Hematopoietic multipotent progenitor cell (in vitro differentiated cells): ENCODE measurements around the gene RBPJ. TPM values are rescaled to one million over a fixed set of nuclear protein-coding genes. Genes with fewer than 3 reads are reported as not detected.

Experiments used
- DNase-seq, 3 donors: peaks; one replicate each; pipeline ENCODE4 v3.0.0-alpha.2; 2011 to 2015; ENCODE audit warnings: low read depth in 2 of 3, low spot score in 2 of 3
- total RNA-seq: library from RNA; depleted of rRNA; stranded (reverse); fragments of >200 nt; gene quantifications from one replicate; pipeline ENCODE4 v1.2.3, GENCODE V29; 2012

RBPJ gene
- total RNA-seq, 1 donor: 31.8 TPM

- no peak for DNase-seq
These were observed 91.9 kb downstream of the RBPJ start for GRCh38 chr4:26412381-26413372.

- DNase-seq: no peak
These were observed 92.8 kb downstream of the RBPJ start for GRCh38 chr4:26413582-26413981.

DNA sequence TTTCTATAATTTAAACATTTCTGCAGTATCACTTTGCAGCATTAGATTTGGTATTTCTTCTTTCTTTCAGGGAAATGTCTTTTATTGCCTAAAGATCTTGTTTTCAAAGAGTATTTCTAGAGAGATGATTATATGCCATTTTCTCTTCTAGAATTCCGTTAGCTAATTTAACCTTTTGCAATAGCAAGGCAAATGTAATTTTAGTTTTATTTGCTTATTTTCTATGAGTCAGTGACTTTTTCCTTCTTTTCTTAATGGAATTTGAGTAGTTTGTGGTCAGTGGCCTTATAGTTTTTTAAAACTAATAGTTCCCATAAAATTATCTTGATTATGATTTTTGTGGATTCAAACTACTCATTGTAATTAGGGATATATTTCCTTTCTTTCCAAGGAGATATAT is 97.3 kb downstream of the RBPJ start:
- DNase-seq: no peak

- no peak for DNase-seq
These were observed 98.0 kb downstream of the RBPJ start for GRCh38 chr4:26418850-26419249.

- DNase-seq: no peak
These were observed 99.6 kb downstream of the RBPJ start for GRCh38 chr4:26420438-26420837.

DNA sequence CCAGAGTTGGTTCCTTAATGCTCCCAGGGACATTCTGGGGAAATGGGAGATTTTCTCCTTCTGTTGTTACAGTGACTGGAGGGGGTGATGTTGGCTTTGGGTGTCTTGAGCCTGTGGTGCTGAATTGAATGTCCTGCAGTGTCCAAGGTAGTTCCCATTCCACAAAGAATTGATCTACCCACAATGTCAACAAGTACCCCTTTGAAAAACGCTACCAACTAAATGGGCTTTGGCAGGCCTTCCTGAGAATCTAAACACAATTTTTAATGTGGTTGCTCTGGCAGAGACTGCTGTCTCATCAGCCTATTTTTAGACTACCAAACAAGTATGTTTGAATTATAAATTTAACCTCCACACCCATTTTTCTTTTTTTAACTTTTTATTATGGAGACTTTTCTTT is 100.1 kb downstream of the RBPJ start:
- no peak for DNase-seq

- no peak for DNase-seq
These were observed 103.3 kb downstream of the RBPJ start for GRCh38 chr4:26424153-26424552.

- no peak for DNase-seq
These were observed 104.0 kb downstream of the RBPJ start for GRCh38 chr4:26424838-26425237.

DNA sequence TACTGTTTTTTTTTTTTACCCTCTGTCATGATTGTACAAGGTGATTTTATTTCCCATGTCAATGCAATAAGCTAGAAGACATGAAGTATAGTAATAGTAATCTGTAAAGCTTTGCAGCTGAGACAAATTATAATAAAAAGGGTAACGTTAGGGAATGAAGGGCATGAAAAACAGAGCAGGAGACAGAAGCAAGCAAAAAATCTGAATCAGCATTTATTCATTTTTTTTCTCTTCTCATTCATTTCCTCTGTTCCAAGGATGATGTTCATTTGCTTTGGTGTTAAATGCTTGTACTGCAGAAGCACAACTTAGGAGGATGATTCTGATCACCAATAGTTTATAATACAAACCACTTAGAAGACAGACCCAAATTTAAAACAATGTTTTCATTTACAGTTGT is 105.1 kb downstream of the RBPJ start:
- DNase-seq: no peak

- DNase-seq: no peak
These were observed 106.1 kb downstream of the RBPJ start for GRCh38 chr4:26426892-26427291.

GRCh38 chr4:26429910-26430309 is 109.1 kb downstream of the RBPJ start:
- no peak for DNase-seq

DNA sequence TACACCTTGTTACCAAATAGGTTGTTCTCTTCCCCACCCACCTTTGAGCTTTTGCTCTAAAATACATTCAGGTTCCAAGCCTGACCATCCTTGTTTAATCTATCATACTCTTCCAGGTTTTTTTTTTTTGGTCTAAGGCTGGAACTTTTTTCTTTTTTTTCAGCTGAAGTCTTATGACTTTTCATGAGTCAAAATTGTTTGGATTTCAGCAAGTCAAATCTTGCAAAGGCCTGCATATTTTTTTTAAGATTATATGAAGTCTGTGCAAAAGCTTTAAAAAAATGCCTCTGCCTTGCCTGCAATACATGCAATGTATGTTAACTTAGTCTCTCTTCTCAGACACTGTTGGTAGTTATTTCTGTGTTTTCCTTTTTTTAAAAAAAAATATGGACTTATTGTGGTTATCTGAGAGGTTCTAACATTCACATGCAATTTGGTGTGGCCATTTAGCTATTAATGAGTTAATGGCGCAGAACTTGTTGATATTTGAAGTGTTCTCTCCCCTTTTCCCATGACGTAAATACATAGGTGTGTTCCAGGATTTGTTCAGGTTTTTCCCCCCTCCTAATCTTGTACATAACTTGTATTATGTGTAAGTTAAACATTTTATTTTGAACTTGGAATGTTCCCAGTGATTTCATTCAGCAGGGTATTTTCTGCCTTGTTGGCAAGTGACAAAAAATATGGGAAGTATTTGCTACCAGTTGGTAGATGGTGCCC is 110.8 kb downstream of the RBPJ start:
- no peak for DNase-seq

GRCh38 chr4:26432419-26432818 is 111.6 kb downstream of the RBPJ start:
- DNase-seq: no peak

GRCh38 chr4:26433556-26433955 is 112.7 kb downstream of the RBPJ start:
- DNase-seq: no peak

DNA sequence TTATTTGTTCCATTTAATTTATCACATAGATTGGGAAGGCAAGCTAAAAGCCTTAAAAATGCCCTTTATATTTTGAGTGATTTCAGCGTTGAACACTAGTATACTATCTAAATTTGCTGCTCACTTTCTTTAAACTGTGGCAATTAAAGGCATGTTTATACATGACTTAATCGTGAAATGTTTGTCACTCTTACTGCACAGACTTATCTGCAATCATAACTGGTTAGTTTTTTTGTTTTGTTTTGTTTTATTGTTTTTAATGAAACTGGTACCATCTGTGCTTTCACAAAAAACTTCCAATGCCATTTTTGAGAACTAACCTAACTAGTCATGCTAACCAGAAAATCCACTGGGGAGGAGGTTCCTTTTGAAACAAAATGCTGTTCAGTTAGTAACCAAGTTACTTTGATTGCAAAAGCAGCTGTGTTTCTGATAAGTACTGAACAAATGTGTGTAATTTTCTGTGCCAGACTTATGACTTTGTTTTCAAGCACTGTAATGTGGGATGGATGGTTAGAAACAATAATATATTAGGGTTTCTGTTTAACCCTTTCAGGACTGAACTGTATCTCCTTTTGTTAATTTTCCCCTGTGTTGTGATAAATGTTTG is 113.3 kb downstream of the RBPJ start:
- no peak for DNase-seq

DNA sequence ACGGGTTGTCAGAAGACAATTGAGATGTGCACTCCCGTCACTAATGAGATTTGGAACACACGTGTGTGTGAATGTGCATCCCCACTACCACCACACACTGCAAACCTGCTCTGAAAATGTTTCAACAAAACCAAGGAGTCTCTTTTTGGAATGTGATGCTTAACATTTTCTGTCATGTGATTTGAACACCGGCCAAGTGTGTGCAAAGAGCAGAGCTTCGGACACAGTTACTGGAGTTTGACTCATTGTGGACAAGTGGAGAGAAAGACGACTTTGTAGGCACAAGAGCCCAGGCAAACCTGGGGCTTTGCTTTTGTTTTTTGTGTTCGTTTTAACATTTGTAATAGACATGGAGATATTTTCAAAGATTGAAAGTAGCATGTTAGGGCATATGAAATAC is 120.3 kb downstream of the RBPJ start:
- DNase-seq: no peak

GRCh38 chr4:26441771-26442170 is 121.0 kb downstream of the RBPJ start:
- no peak for DNase-seq

DNA sequence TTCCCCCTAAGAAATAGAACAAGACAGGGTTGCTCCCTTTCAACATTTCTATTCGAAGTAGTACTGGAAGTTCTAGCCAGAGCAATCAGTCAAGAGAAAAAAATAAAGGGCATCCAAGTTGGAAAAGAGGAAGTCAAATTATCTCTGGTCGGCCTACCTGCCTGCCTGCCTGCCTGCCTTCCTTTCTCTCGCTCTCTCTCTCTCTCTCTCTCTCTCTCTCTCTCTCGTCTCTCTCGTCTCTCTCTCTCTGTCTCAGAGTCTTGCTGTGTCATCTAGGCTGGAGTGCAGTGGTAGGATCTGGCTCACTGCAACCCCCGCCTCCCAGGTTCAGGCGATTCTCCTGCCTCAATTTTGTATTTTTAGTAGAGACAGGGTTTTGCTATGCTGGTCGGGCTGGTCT is 126.6 kb downstream of the RBPJ start:
- DNase-seq: peak in 1 of 3 donors; percentile 18

DNA sequence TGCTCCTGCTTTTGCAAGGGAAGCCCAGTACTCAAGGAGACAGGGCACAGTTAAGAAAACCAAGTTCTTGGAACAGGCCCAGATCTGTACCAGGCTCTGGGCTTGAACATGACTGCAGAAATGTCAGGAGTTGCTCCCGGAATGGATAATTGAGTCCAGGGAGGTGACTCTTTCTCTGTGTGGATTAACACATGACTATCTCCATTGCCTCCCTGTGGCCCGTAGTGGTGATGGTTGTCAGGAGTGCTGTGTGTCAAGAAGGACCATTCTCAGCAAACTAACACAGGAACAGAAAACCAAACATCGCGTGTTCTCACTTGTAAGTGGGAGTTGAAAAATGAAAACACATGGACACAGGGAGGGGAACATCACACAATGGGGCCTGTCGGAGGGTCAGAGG is 129.6 kb downstream of the RBPJ start:
- DNase-seq: no peak

- no peak for DNase-seq
These were observed 130.8 kb downstream of the RBPJ start for GRCh38 chr4:26451597-26451996.
